HepG2 (cell line): ENCODE measurements around the gene GRIA2. TPM values are rescaled to one million over a fixed set of nuclear protein-coding genes. Genes with fewer than 3 reads are reported as not detected.

Experiments used
- ATAC-seq: fragments of 200-7000 bp; cut with Tn5 transposase; 3 replicates; pipeline ENCODE4 v1.9.1; 2020; ENCODE audit warnings: mild to moderate bottlenecking, moderate library complexity
- BruUV-seq: library from RNA; stranded (reverse); fragments of 400-500 nt; replicated peaks from 2 replicates; lab custom pipeline; 2021; lab: Mats Ljungman, UMichigan
- CTCF ChIA-PET: fragments of 300-600 bp; formaldehyde crosslinking; extraction: SDS; loops from one replicate; lab custom pipeline; 2021; ENCODE audit warnings: low total read pairs, inconsistent platforms, low intra/inter-chr PET ratio; lab: Yijun Ruan, JAX
- POLR2A ChIA-PET: fragments of 350-600 bp; sonication (Branson Sonifier 250); formaldehyde crosslinking; loops from one replicate; lab custom pipeline; 2020; ENCODE audit warnings: antibody characterized with exemption, inconsistent platforms; lab: Yijun Ruan, JAX
- DNase-seq: peaks from one replicate; pipeline ENCODE4 v3.0.0-alpha.2; 2015; ENCODE audit warnings: low spot score
- FAIRE-seq: peaks from 3 replicates; lab custom pipeline; 2011; peaks lifted over from hg19 to GRCh38; lab: Jason Lieb, UNC
- H2AFZ ChIP-seq: one replicate; pipeline ENCODE4 v1.6.1; 2011; ENCODE audit warnings: low read length, inconsistent platforms
- H3K27ac ChIP-seq: fragments of 300-600 bp; 3 replicates; pipeline ENCODE4 v1.8.0; 2011; ENCODE audit warnings: mixed run types, mild to moderate bottlenecking, mixed read lengths, low read length, inconsistent platforms; ENCODE audit not compliant: insufficient read depth; ENCODE audit errors: extremely low read length
- H3K27me3 ChIP-seq, 2 experiments: fragments of 200-600 bp in 1 of 2; 2 replicates in 1 of 2; 3 replicates in 1 of 2; pipeline versions ENCODE4 v1.6.0 to v1.8.0; 2011; ENCODE audit warnings: low read length in 2 of 2, mild to moderate bottlenecking in 2 of 2, moderate library complexity in 2 of 2, inconsistent platforms in 1 of 2; ENCODE audit not compliant: insufficient read depth in 2 of 2, control insufficient read depth in 1 of 2
- H3K36me3 ChIP-seq, 2 experiments: fragments of 200-600 bp in 1 of 2; replicated peaks in 1 of 2; 2 replicates in 1 of 2; 3 replicates in 1 of 2; pipeline versions ENCODE4 v1.5.1 to v1.8.0; 2011; ENCODE audit warnings: low read length in 2 of 2, inconsistent platforms in 1 of 2; ENCODE audit not compliant: insufficient read depth in 2 of 2, control insufficient read depth in 1 of 2
- H3K4me1 ChIP-seq: 2 replicates; pipeline ENCODE4 v1.5.1; 2012; ENCODE audit warnings: low read length, inconsistent platforms; ENCODE audit not compliant: insufficient read depth
- H3K4me2 ChIP-seq: 2 replicates; pipeline ENCODE4 v1.6.0; 2011; ENCODE audit warnings: low read depth, low read length, inconsistent platforms
- H3K4me3 ChIP-seq, 3 experiments: fragments of 200-600 bp in 1 of 3; sonication (generic), shearing (Covaris generic) in 1 of 3; replicated peaks in 1 of 3; 2 replicates each; pipeline ENCODE4 v1.5.1; 2011 to 2016; ENCODE audit warnings: low read length in 3 of 3, inconsistent platforms in 2 of 3, low read depth in 2 of 3, mild to moderate bottlenecking in 2 of 3, control low read depth in 1 of 3, mixed read lengths in 1 of 3; ENCODE audit not compliant: insufficient read depth in 1 of 3
- H3K79me2 ChIP-seq: one replicate; pipeline ENCODE4 v1.6.1; 2011; ENCODE audit warnings: low read length, inconsistent platforms; ENCODE audit not compliant: insufficient read depth
- H3K9ac ChIP-seq: 2 replicates; pipeline ENCODE4 v1.6.0; 2011; ENCODE audit warnings: mild to moderate bottlenecking, low read depth, low read length, inconsistent platforms; ENCODE audit not compliant: insufficient read depth
- H3K9me3 ChIP-seq: 2 replicates; pipeline ENCODE4 v1.5.1; 2012; ENCODE audit warnings: mild to moderate bottlenecking, low read length
- H4K20me1 ChIP-seq: 2 replicates; pipeline ENCODE4 v1.6.0; 2011; ENCODE audit warnings: inconsistent platforms, mild to moderate bottlenecking, low read length, moderate library complexity; ENCODE audit not compliant: insufficient read depth
- MAFF ChIP-seq: IDR thresholded peaks from 2 replicates; pipeline ENCODE4 v1.6.1; 2011; ENCODE audit warnings: low read depth, low read length, improper control_type of control experiment
- MAFK ChIP-seq, 2 experiments: IDR thresholded peaks in 1 of 2; conservative IDR thresholded peaks in 1 of 2; 2 replicates each; pipeline ENCODE4 v1.6.1; 2011; ENCODE audit warnings: improper control_type of control experiment in 2 of 2, low read length in 2 of 2
- NFATC3 ChIP-seq: sonication (generic); formaldehyde crosslinking; IDR thresholded peaks from 2 replicates; pipeline ENCODE4 v1.5.1; 2020; ENCODE audit warnings: mild to moderate bottlenecking, missing genetic modification reagents
- RAD51 ChIP-seq: fragments of 450-650 bp; IDR thresholded peaks from 2 replicates; pipeline ENCODE4 v1.6.1; 2016; ENCODE audit warnings: borderline replicate concordance
- ZNF572 ChIP-seq: sonication (generic); formaldehyde crosslinking; IDR thresholded peaks from 2 replicates; pipeline ENCODE4 v1.5.1; 2020; ENCODE audit warnings: mild to moderate bottlenecking, missing genetic modification reagents
- ZNF629 ChIP-seq: sonication (generic); formaldehyde crosslinking; conservative IDR thresholded peaks from 2 replicates; pipeline ENCODE4 v1.5.0; 2020; ENCODE audit warnings: missing genetic modification reagents
- WGBS: methylation state at CpG from one replicate; pipeline ENCODE4 v1.1.6; 2017; ENCODE audit warnings: low lambda C conversion rate; 5-methylcytosine and 5-hydroxymethylcytosine counted together
- in situ Hi-C: cut with HindIII; loops from 2 replicates; pipeline ENCODE4 v1.10.0; 2017; ENCODE audit warnings: low pct_unique_long_range_greater_than_20kb; ENCODE audit not compliant: extremely low pct_ligation_motif_present
- intact Hi-C: fragments of 100-400 bp; cut with micrococcal nuclease; formaldehyde crosslinking; loops from one replicate; pipeline ENCODE4 v1.10.0; 2022; ENCODE audit not compliant: unreplicated experiment
- polyA plus RNA-seq, 8 experiments: library from polyadenylated mRNA; depleted of rRNA in 3 of 8; stranded (reverse) in 7 of 8; unstranded in 1 of 8; fragments of >200 nt; fragmentation: Illumina TruSeq in 4 of 8; extraction: Trizol in 4 of 8; gene quantifications; 2 replicates each; pipeline versions ENCODE4 v1.2.1 to v1.2.3, GENCODE V29; 2011 to 2016; ENCODE audit warnings: low read depth in 4 of 8, missing spikeins in 1 of 8, mixed read lengths in 1 of 8; ENCODE audit not compliant: insufficient read depth in 1 of 8
- total RNA-seq, 5 experiments: library from RNA; depleted of rRNA; stranded (reverse); fragments of >200 nt; fragmentation: Illumina TruSeq; extraction: Trizol; gene quantifications; 2 replicates each; pipeline ENCODE4 v1.2.3, GENCODE V29; 2016; ENCODE audit warnings: low read depth in 1 of 5

Gene GRIA2
- total and polyA plus RNA-seq, 2 of the 13 experiments (the other 11 are each of a cell fraction or from before 2014, with no cell fraction given) = not detected

DNA sequence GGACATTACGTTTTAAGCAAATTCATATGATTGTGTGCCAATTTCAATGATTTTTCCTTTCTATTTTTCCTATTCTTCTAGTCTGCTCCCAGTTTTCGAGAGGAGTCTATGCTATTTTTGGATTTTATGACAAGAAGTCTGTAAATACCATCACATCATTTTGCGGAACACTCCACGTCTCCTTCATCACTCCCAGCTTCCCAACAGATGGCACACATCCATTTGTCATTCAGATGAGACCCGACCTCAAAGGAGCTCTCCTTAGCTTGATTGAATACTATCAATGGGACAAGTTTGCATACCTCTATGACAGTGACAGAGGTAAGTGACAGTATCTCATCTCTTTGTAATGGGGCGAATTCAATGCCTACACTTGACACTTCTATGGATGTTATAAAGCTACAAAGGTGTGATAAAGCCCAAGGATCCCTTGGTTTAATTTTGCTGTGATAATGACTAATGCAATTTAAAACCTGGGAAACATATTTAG lies 83.0 kb downstream of the GRIA2 start (continued):
- no peak for TF ChIP-seq NFATC3 (CRISPR knock-in tag)
- no peak for TF ChIP-seq RAD51
- TF ChIP-seq, all 625 proteins: peak for 0

GRCh38 chr4:157304769-157305168 lies 84.2 kb downstream of the GRIA2 start:
- Histone ChIP-seq H3K9me3 (no peaks in the 10 kb centered on the region), H3K27me3 (no peaks in the 10 kb centered on the region), H2AFZ (no peak overlapping the region), H3K9ac (no peak overlapping the region), H3K4me3 (no peak overlapping the region), H3K36me3 (no peaks in the 10 kb centered on the region), H3K4me2 (no peak overlapping the region)
- FAIRE-seq (no peak), ATAC-seq (no peak), DNase-seq (no peak)
- ChIA-PET POLR2A (no interaction called here), CTCF (no interaction called here)
- BruUV-seq = no TSS peak
- intact Hi-C loops = no loop called here
- WGBS = 19% methylated on average over 5 of the region's 5 CpGs
- TF ChIP-seq ZNF629 (CRISPR knock-in tag) (no peak), MAFK (conservative IDR thresholded peaks at IDR 0.05 in 1 of 2, IDR thresholded peaks at IDR 0.05 in 1 of 2; ENCODE audit: low read length in 2 of 2) (peak; percentile 42 to 80; a peak in 3 of 4 replicates), MAFF (peak; percentile 72)
- TF ChIP-seq, all 625 proteins: peak for 2
- Histone ChIP-seq H3K27ac (no peak overlapping the region), H3K79me2 (no peaks in the 10 kb centered on the region), H3K4me1 (no peaks in the 10 kb centered on the region), H4K20me1 (no peaks in the 10 kb centered on the region; the same call in 1 of the 2 replicates)
- in situ Hi-C loops = no loop called here

GRCh38 chr4:157312702-157313101 lies 92.2 kb downstream of the GRIA2 start:
- H3K27ac ChIP-seq = no peak overlapping the region
- in situ Hi-C loops = no loop called here
- no peaks in the 10 kb centered on the region for H3K36me3 ChIP-seq
- POLR2A ChIA-PET = no interaction called here
- no peaks in the 10 kb centered on the region for H3K9me3 ChIP-seq
- 5% methylated on average over 5 of the region's 5 CpGs for WGBS
- DNase-seq (no peak), FAIRE-seq (no peak), ATAC-seq (no peak)
- no TSS peak for BruUV-seq
- H4K20me1 ChIP-seq = no peaks in the 10 kb centered on the region; the same call in 1 of the 2 replicates
- H3K4me3 ChIP-seq = no peak overlapping the region
- CTCF ChIA-PET = no interaction called here
- intact Hi-C loops = no loop called here
- no peak overlapping the region for H3K9ac ChIP-seq
- H3K4me2 ChIP-seq = no peak overlapping the region
- no peak overlapping the region for H2AFZ ChIP-seq
- H3K79me2 ChIP-seq = no peaks in the 10 kb centered on the region
- peak; percentile 19 to 33; a peak in 1 of 4 replicates for TF ChIP-seq MAFK (conservative IDR thresholded peaks at IDR 0.05 in 1 of 2, IDR thresholded peaks at IDR 0.05 in 1 of 2; ENCODE audit: low read length in 2 of 2)
- no peak for TF ChIP-seq ZNF572 (CRISPR knock-in tag)
- no peaks in the 10 kb centered on the region for H3K4me1 ChIP-seq
- no peaks in the 10 kb centered on the region for H3K27me3 ChIP-seq
